GM19372 (cell line): ENCODE results near the gene FADS6.

Experiments
- ATAC-seq: cut with Tn5 transposase; IDR thresholded peaks from one replicate; pipeline ENCODE4 v1.9.1; 2021; ENCODE audit warnings: mild to moderate bottlenecking, low read depth, moderate library complexity; ENCODE audit not compliant: unreplicated experiment

The FADS6 gene

GRCh38 chr17:74892974-74893911 lies at the start of gene FADS6:
Gene FADS6, minus strand, starts transcription at chr17:74893633. Its CDS starts 38 bp downstream, at chr17:74893595.
- ATAC-seq, result no peak

GRCh38 chr17:74941128-74941725 lies 47.8 kb upstream of the FADS6 start:
- no peak for ATAC-seq

GRCh38 chr17:74939534-74939933 lies 46.1 kb upstream of the FADS6 start:
- no peak for ATAC-seq

DNA sequence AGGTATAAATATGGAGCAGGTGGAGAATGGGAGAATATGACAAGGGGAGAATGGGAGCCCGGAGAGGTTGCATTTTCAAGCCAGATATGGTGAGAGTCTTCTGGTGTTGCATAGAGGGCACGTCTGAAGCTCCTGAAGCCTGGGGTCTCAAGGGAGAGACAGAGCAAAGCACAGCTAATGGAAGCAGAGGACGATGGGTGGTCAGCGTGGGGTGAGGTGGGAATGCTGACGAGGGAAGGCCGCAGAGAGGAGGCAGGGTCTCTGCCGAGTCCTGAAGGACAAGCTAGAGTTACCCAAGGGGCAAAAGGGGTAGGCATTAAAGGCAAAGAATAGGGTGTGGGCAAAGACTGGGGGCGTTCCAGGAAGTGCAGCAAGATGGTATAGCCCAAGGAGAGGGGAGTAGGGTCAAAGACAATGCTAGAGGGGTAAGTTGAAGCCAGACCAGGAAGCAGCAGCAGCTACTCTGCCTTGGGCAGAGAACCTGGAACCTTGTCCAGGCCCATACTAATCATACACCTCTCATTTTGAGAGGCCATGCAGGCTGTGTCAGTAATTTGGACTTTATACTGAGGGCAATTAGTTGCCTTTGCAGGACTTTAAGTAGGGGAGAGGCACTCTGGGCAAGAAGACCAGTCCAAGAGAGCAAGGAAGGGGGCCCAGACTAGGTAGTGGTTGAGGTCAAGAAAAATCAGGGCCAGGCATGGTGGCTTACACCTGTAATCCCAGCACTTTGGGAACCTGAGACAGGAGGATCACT lies 44.9 kb upstream of the FADS6 start:
- ATAC-seq, result no peak

GRCh38 chr17:74937064-74938051 lies 43.9 kb upstream of the FADS6 start:
- ATAC-seq, result no peak

DNA sequence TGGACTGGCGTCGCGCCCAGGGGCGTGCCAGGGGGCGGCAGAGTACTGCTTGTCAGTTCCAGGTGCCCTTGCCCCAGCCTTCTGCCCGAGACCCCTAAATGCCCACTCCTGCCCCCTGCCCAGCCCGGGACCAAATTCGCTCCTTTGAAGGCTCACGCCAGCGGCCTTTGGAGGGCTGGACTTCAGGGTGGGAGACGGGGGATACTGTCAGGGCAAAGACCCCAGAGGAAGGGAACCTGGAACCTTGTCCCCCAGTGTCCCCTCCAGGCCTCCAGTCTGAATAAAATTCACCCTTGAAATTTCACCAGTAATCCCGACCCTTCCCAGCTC lies 43.0 kb upstream of the FADS6 start:
- no peak for ATAC-seq

DNA sequence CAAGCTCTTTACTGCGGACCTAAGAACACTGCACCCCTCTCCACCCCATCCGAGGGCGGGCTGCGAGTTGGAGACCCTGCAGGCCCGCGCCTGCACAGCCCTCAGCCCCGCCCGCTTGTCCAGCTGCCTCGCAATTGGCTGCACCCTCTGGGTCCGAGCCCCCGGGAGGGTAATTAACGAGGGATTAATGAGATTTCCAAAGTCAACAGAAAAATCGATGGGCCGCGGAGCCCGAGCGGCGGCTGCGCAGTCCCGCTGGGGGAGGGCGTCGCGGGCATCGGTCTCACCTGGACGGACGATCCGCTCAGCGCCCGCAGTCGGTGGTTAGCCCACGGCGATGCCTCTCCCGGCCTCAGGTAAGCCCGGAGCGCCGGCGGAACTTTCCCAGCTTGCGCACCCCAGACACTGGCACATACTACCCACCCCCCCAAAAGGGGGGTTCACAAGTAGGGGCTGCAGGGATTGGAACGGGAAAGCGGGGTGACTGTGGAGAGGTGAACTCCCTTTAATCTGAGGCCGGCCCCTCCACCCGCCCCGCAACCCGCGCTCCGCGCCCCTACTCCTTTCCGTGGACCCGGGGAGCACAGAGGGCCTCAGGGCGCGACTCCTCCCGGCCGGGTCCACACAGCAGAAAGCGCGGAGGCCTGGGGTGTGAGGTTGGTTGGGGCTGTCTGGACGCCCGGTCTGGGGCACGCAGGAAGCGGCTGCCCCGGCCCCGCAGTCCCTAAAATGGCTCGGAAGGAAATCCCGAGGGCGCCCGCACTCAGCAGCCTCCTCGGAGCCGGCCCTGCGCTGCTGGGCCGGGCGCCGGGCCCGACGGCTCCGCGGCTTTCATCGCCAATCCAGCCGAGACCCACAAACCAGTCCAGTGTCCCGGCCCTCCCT lies 42.4 kb upstream of the FADS6 start, which contains the start of gene OTOP3:
TSS of gene OTOP3 (plus strand) at position 314 of the 885 bp plus-strand sequence. CDS start at position 338, 24 bp downstream.
- ATAC-seq, result no peak

DNA sequence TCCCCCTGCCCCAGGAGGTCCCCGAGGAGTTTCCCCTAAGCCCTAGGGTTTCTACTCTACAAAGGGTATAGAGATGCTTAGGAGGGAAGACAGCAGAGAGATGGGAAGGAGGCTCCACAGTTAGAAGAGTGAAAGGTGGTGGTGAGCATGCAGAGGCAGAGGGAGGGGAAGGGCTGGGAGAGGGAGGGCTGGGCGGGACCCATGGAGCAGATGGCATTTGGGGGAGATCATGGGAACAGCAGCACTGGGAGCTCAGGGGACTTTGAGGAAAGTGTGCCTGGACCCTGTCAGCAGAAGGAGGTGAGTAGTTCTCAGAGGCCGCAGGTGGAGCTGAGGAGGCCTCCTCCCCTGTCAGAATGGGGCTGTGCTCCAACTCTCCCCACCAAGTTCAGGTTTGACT lies 41.6 kb upstream of the FADS6 start:
- no peak for ATAC-seq

DNA sequence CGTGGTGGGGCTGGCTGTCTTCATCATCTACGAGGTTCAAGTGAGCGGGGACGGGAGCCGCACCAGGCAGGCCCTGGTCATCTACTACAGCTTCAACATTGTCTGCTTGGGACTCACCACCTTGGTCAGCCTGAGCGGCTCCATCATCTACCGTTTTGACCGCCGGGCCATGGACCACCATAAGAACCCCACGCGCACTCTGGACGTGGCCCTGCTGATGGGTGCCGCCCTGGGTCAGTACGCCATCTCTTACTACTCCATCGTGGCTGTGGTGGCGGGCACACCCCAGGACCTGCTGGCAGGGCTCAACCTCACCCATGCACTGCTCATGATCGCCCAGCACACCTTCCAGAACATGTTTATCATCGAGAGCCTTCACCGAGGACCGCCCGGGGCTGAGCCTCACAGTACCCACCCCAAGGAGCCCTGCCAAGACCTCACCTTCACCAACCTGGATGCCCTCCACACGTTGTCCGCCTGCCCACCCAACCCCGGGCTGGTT lies 37.2 kb upstream of the FADS6 start:
- ATAC-seq, result no peak

DNA sequence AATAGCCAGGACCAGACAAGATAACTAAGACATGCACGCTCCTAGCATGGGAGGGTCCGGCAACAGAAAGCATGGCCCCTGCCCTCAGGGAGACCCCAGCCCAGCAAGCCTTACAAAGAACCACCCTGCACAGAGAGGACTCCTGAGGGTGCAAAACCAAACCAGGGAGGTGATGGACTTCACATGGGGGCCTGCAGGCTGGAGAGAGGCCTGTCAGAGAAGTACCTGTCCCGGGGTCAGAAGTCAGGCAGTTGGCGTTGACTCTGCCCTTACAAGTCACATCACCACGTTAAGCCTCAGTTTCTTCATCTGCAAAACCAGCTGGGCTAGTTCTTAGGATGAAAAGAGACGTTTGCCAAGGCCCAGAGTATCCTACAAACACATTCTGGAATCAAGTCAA lies 35.4 kb upstream of the FADS6 start:
- no peak for ATAC-seq

GRCh38 chr17:74925242-74925641 lies 31.8 kb upstream of the FADS6 start:
- ATAC-seq, result no peak

GRCh38 chr17:74924250-74924948 lies 31.0 kb upstream of the FADS6 start, which contains the start of gene OTOP2:
Gene OTOP2, plus strand, starts transcription at chr17:74924273. Its CDS starts 360 bp downstream, at chr17:74924633.
- no peak for ATAC-seq

DNA sequence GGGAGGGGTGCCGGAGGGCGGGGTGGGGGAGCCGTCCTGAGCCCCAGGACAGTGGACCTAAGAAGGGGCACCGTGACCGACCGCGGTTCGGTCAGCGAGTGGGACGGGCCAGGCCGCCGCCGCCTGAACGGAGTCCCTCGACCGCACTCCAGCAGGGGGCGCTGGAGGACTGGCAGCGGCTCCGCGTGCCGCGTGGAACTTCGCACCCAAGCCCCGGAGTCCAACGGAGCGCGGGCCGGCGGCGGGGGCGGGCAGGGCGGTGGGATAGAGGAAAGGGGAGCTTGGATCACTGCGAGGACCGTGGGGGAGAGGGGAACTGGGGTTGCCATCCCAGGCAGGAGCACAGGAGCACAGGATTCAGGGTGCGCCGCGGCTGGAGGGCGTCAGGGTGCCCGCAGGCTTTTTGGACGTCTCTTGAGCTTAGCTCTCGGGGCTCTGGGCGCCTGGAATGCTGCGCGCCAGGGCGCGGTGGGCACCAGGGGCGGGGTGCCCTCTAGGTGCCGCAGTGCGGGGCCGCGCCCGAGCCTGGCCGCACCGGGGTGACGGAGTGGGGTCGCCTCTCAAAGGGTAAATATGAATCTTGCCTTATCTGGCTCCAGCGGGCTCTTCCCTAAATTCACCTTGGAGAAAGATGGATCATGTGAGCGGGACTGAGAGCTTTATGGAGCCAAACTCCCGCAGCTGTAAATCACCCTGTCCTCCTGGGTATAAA lies 30.3 kb upstream of the FADS6 start:
- ATAC-seq, result no peak

DNA sequence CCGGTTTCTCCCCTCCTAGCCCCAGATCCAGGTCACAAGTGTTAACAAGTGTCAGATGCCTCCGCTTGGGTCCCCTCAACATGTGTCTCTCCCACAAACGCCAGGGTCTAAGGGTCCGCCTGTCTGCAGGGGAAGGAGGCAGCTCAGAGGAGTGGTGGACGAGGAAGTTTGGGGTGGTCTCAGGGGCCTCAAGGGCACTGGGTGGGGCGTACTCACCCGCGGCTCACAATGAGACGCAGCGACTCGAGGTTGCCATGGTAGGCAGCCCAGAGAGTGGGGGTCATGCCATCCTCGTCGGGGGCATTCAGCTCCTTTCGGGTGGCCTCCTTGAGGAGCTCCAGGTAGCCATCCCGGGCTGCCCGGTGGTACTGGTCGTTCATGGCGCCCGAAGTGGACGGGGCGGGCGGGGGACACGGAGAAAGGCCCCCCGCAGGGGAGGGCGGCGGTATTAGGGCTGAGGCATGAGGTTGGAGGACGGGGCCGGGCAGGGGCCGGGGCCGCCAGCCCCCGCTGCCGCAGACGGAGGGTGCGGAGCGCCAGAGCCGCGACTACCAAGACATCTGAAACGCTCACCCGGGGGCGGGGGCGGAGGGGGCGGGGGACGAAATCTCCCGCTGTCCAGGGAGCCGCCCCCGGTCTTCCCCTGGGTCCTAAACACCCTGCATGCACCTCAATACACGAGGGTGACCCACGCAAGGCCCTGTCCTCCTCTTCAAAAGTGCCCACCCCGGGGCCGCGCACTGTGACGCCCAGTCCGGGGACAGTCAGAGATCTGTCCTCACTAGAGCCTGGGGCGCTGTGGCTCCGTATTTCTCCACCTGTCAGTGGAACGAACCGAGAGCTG lies 29.5 kb upstream of the FADS6 start, which contains the start of gene USH1G:
TSS of gene USH1G (minus strand) at position 562 of the 844 bp plus-strand sequence. CDS start at position 380, 182 bp downstream.
- no peak for ATAC-seq

- no peak for ATAC-seq
These were observed 28.7 kb upstream of the FADS6 start for GRCh38 chr17:74922172-74922571.

DNA sequence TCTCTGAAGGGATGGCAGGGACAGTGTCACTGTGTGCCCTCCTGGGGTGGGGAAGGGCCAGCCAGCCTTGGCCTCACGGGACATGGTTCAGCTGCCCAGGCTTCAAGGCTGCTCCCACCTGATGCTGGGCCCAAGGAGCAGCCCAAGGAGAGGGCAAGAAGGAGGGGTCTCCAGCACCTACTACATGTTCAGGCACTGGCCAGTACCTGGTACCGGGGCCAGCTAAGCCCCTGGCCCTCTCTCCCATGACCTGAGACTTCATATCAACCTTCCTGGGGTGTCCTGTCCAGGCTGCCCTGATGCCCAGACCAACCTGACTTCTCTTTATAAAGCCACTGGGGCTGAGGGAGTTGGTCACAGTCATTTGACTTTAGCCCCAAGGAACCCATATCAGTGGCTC lies 28.3 kb upstream of the FADS6 start:
- no peak for ATAC-seq
